Natural killer cell treated with Interleukin-12 subunit alpha and Interleukin-12 subunit beta and Interleukin-15 and Interleukin-18, amount 100 ng/mL, for 72 hours (primary cell): ENCODE measurements around the gene ZNF93. TPM values are rescaled to one million over a fixed set of nuclear protein-coding genes. Genes with fewer than 3 reads are reported as not detected.
"Not testable (repeated sequence)": the region's sequence is repeated elsewhere in the genome, so short reads cannot be mapped to it uniquely, and the experiment has no call there.

ENCODE experiments used
- ATAC-seq, 2 donors: fragments of 150-1000 bp; cut with Tn5 transposase in 1 of 2; sonication (Bioruptor Pico), chemical (Tn5 transposase) in 1 of 2; 2 replicates each; pipeline ENCODE4 v1.10.0; 2021
- DNase-seq: peaks from one replicate; pipeline ENCODE4 v3.0.0; 2022; ENCODE audit warnings: low spot score
- H3K27ac Mint-ChIP-seq, 2 donors: 1 replicate in 1 of 2; 2 replicates in 1 of 2; pipeline ENCODE4 v1.8.0; 2022; ENCODE audit warnings: mixed read lengths in 2 of 2, mild to moderate bottlenecking in 1 of 2, moderate library complexity in 1 of 2
- H3K27me3 Mint-ChIP-seq, 2 donors: 1 replicate in 1 of 2; 2 replicates in 1 of 2; pipeline ENCODE4 v1.8.0; 2022; ENCODE audit warnings: mixed read lengths in 2 of 2
- H3K36me3 Mint-ChIP-seq: one replicate; pipeline ENCODE4 v1.8.0; 2022; ENCODE audit warnings: mixed read lengths
- H3K4me1 Mint-ChIP-seq, 2 donors: 1 replicate in 1 of 2; 2 replicates in 1 of 2; pipeline ENCODE4 v1.8.0; 2022; ENCODE audit warnings: low read depth in 2 of 2, mixed read lengths in 2 of 2, mild to moderate bottlenecking in 1 of 2
- H3K4me3 Mint-ChIP-seq: one replicate; pipeline ENCODE4 v1.8.0; 2022; ENCODE audit warnings: mixed read lengths
- H3K9me3 Mint-ChIP-seq: 2 replicates; pipeline ENCODE4 v1.8.0; 2022; ENCODE audit warnings: mixed read lengths
- total RNA-seq, 2 donors: library from RNA; stranded (reverse); gene quantifications; one replicate each; pipeline ENCODE4 v1.2.3, GENCODE V29; 2022

ZNF93 gene
- total RNA-seq, 2 donors from 2014 or later = 5.2 to 9.3 TPM

- Mint-ChIP-seq H3K9me3 (no peaks in the 10 kb centered on the region), H3K27me3 (no peaks in the 10 kb centered on the region), H3K27ac (no peak overlapping the region), H3K36me3 (no peaks in the 10 kb centered on the region), H3K4me3 (no peak overlapping the region), H3K4me1 (peaks cover 0 to 7% of the 10 kb centered on the region in 2 donors)
- ATAC-seq (no peak), DNase-seq (no peak)
These were observed 55.8 kb downstream of the ZNF93 start for GRCh38 chr19:19956434-19957075.

GRCh38 chr19:19957766-19958165, 57.0 kb downstream of the ZNF93 start:
- ATAC-seq, H3K27ac Mint-ChIP-seq, H3K27me3 Mint-ChIP-seq, H3K4me1 Mint-ChIP-seq, H3K36me3 Mint-ChIP-seq, DNase-seq, H3K4me3 Mint-ChIP-seq, H3K9me3 Mint-ChIP-seq: not testable (repeated sequence)

DNA sequence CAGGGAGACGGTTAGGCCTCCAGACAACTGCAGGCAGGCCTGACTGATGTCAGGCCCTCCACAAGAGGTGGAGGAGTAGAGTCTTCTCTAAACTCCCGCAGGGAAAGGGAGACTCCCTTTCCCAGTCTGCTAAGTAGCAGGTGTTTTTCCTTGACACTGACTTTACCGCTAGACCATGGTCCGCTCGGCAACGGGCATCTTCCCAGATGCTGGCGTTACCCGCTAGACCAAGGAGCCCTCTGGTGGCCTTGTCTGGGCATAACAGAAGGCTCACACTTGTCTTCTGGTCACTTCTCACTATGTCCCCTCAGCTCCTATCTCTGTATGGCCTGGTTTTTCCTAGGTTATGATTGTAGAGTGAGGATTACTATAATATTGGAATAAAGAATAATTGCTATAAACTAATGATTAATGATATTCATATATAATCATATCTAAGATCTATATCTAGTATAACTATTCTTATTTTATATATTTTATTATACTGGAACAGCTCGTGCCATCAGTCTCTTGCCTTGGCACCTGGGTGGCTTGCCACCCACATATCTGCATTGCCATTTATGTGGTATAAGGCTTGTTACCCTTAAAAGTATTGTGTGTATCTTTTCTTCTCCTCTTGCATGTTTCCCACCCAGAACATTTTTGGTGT, 58.5 kb downstream of the ZNF93 start:
- H3K27me3 Mint-ChIP-seq, H3K27ac Mint-ChIP-seq, H3K4me3 Mint-ChIP-seq, H3K9me3 Mint-ChIP-seq, H3K4me1 Mint-ChIP-seq, ATAC-seq, H3K36me3 Mint-ChIP-seq: not testable (repeated sequence)
- peak; percentile 65 for DNase-seq

- Mint-ChIP-seq H3K4me1 (no peaks in the 10 kb centered on the region), H3K9me3 (peaks cover 21% of the 10 kb centered on the region)
These were observed 63.7 kb downstream of the ZNF93 start for GRCh38 chr19:19964416-19964815.

GRCh38 chr19:19966126-19966525, 65.4 kb downstream of the ZNF93 start:
- not testable (repeated sequence) for ATAC-seq, H3K27ac Mint-ChIP-seq, DNase-seq, H3K4me3 Mint-ChIP-seq, H3K4me1 Mint-ChIP-seq, H3K27me3 Mint-ChIP-seq
- Mint-ChIP-seq H3K36me3 (peaks cover 31% of the 10 kb centered on the region), H3K9me3 (peaks cover 24% of the 10 kb centered on the region)

More at GRCh38 chr19:19964416-19964815, 63.7 kb downstream of the ZNF93 start:
- peaks cover 30% of the 10 kb centered on the region for H3K36me3 Mint-ChIP-seq
- ATAC-seq (no peak), DNase-seq (no peak)
- no peak overlapping the region for H3K4me3 Mint-ChIP-seq
- no peaks in the 10 kb centered on the region for H3K27me3 Mint-ChIP-seq
- no peak overlapping the region for H3K27ac Mint-ChIP-seq

DNA sequence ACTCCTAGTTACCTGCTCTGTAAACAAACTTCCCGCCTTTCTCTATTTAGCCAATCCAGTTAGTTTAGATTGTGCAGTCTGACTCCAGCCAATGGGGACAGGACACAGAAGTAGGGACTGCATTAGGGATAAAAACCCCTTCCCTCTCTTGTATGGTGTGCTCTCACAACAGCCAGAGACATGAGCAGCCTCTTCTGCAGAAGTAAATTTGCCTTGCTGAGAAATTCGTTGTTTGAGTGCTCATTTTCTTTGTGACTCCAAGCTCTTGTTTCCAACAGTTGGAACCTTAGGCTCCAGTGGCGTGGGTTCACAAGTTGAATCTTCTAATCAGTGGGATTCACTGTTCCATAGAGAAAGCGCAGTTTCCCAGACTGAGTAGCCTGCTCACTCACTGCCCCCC, 66.1 kb downstream of the ZNF93 start:
- DNase-seq (no peak), ATAC-seq (no peak)
- peaks cover 24% of the 10 kb centered on the region for H3K9me3 Mint-ChIP-seq

More for the DNA sequence above, 66.1 kb downstream of the ZNF93 start:
- Mint-ChIP-seq H3K4me1 (no peaks in the 10 kb centered on the region), H3K4me3 (no peak overlapping the region), H3K27ac (no peak overlapping the region), H3K27me3 (no peaks in the 10 kb centered on the region), H3K36me3 (peaks cover 31% of the 10 kb centered on the region)

Other genes with a start within 250 kb of the ZNF93 start
- gene ATP13A1, start 237.3 kb upstream of the ZNF93 start, total RNA-seq = 100 to 1,000 TPM in 1 of 2 donors, 10 to 100 TPM in 1; 61.9 to 122 TPM
- 10 to 100 TPM; 45.3 to 53.1 TPM for gene ZNF101, start 232.1 kb upstream of the ZNF93 start, total RNA-seq
- 1 to 10 TPM; 5.4 to 6.7 TPM for gene ZNF14, start 167.8 kb upstream of the ZNF93 start, total RNA-seq
- gene ZNF506, start 79.2 kb upstream of the ZNF93 start, total RNA-seq = 10 to 100 TPM; 21.1 to 37.9 TPM
- 10 to 100 TPM; 13.4 to 13.7 TPM for gene ZNF253, start 35.1 kb upstream of the ZNF93 start, total RNA-seq
- gene ZNF682, start 138.6 kb downstream of the ZNF93 start, total RNA-seq = 10 to 100 TPM; 15.7 to 22.6 TPM
- gene ZNF90, start 177.1 kb downstream of the ZNF93 start, total RNA-seq = 10 to 100 TPM in 1 of 2 donors, 1 to 10 TPM in 1; 7.9 to 12.2 TPM